HepG2 (cell line): ENCODE results near the gene DNAJC18. TPM values are rescaled to one million over a fixed set of nuclear protein-coding genes. Genes with fewer than 3 reads are reported as not detected.

Source experiments
- ARID4A ChIP-seq: sonication (generic); formaldehyde crosslinking; IDR thresholded peaks from 2 replicates; pipeline ENCODE4 v1.5.0; 2020; ENCODE audit warnings: mild to moderate bottlenecking, missing genetic modification reagents, borderline replicate concordance
- ATF1 ChIP-seq: IDR thresholded peaks from 2 replicates; pipeline ENCODE4 v1.6.1; 2016; ENCODE audit warnings: mild to moderate bottlenecking, control low read depth
- DR1 ChIP-seq: sonication (generic); formaldehyde crosslinking; IDR thresholded peaks from 2 replicates; pipeline ENCODE4 v1.8.0; 2021; ENCODE audit warnings: mild to moderate bottlenecking, missing genetic modification reagents, inconsistent platforms
- ELF1 ChIP-seq: sonication (generic); formaldehyde crosslinking; IDR thresholded peaks from 2 replicates; pipeline ENCODE4 v1.4.0; 2020; ENCODE audit warnings: missing genetic modification reagents
- EP300 ChIP-seq, 3 experiments: sonication (generic) in 1 of 3; formaldehyde crosslinking in 1 of 3; IDR thresholded peaks; 2 replicates each; pipeline versions ENCODE4 v1.5.1 to v1.6.1; 2011 to 2020; ENCODE audit warnings: low read depth in 2 of 3, low read length in 2 of 3, borderline replicate concordance in 1 of 3, improper control_type of control experiment in 1 of 3, mild to moderate bottlenecking in 1 of 3, missing genetic modification reagents in 1 of 3, moderate library complexity in 1 of 3
- HIC2 ChIP-seq: sonication (generic); formaldehyde crosslinking; IDR thresholded peaks from 2 replicates; pipeline ENCODE4 v1.9.0; 2022; ENCODE audit warnings: low read depth, missing genetic modification reagents
- NAIF1 ChIP-seq: sonication (generic); formaldehyde crosslinking; IDR thresholded peaks from 2 replicates; pipeline ENCODE4 v1.5.0; 2020; ENCODE audit warnings: mild to moderate bottlenecking, missing genetic modification reagents, borderline replicate concordance
- NFKB2 ChIP-seq: sonication (generic); formaldehyde crosslinking; IDR thresholded peaks from 2 replicates; pipeline ENCODE4 v1.4.0; 2020; ENCODE audit warnings: missing genetic modification reagents, borderline replicate concordance
- NONO ChIP-seq, 2 experiments: fragments of 450-650 bp in 1 of 2; sonication (generic) in 1 of 2; formaldehyde crosslinking in 1 of 2; IDR thresholded peaks in 1 of 2; conservative IDR thresholded peaks in 1 of 2; 2 replicates each; pipeline versions ENCODE4 v1.6.1 to v1.8.0; 2017 to 2022; ENCODE audit warnings: mild to moderate bottlenecking in 1 of 2, missing genetic modification reagents in 1 of 2, moderate library complexity in 1 of 2
- PAX8 ChIP-seq: sonication (generic); formaldehyde crosslinking; IDR thresholded peaks from 2 replicates; pipeline ENCODE4 v1.8.0; 2022; ENCODE audit warnings: mild to moderate bottlenecking, missing genetic modification reagents, borderline replicate concordance
- PHF8 ChIP-seq: sonication (generic); formaldehyde crosslinking; IDR thresholded peaks from 2 replicates; pipeline ENCODE4 v1.5.0; 2020; ENCODE audit warnings: missing genetic modification reagents
- RNF2 ChIP-seq: fragments of 450-650 bp; conservative IDR thresholded peaks from 2 replicates; pipeline ENCODE4 v1.6.1; 2016; ENCODE audit warnings: low read depth
- SALL1 ChIP-seq: sonication (generic); formaldehyde crosslinking; IDR thresholded peaks from 2 replicates; pipeline ENCODE4 v1.8.0; 2022; ENCODE audit warnings: mild to moderate bottlenecking, missing genetic modification reagents
- TCF7L2 ChIP-seq: IDR thresholded peaks from 2 replicates; pipeline ENCODE4 v1.6.1; 2011; ENCODE audit warnings: mild to moderate bottlenecking, low read depth, low read length, moderate library complexity
- XRCC5 ChIP-seq: fragments of 200-400 bp; formaldehyde crosslinking; optimal IDR thresholded peaks from 2 replicates; pipeline ENCODE3; 2017; ENCODE audit warnings: mild to moderate bottlenecking, low read length
- ZBTB25 ChIP-seq: IDR thresholded peaks from 2 replicates; pipeline ENCODE4 v1.6.1; 2018; ENCODE audit warnings: missing genetic modification reagents
- ZNF225 ChIP-seq: sonication (generic); formaldehyde crosslinking; IDR thresholded peaks from 2 replicates; pipeline ENCODE4 v1.4.0; 2020; ENCODE audit warnings: mild to moderate bottlenecking, missing genetic modification reagents
- ZNF468 ChIP-seq: sonication (generic); formaldehyde crosslinking; IDR thresholded peaks from 2 replicates; pipeline ENCODE4 v1.8.0; 2022; ENCODE audit warnings: mild to moderate bottlenecking, moderate library complexity, missing genetic modification reagents
- ZNF691 ChIP-seq: sonication (generic); formaldehyde crosslinking; IDR thresholded peaks from 2 replicates; pipeline ENCODE4 v1.4.0; 2020; ENCODE audit warnings: missing genetic modification reagents, low read depth, mild to moderate bottlenecking, borderline replicate concordance
- ZNF839 ChIP-seq: sonication (generic); formaldehyde crosslinking; IDR thresholded peaks from 2 replicates; pipeline ENCODE4 v1.4.0; 2020; ENCODE audit warnings: missing genetic modification reagents, mild to moderate bottlenecking, borderline replicate concordance
- polyA plus RNA-seq, 8 experiments: library from polyadenylated mRNA; depleted of rRNA in 3 of 8; stranded (reverse) in 7 of 8; unstranded in 1 of 8; fragments of >200 nt; fragmentation: Illumina TruSeq in 4 of 8; extraction: Trizol in 4 of 8; gene quantifications; 2 replicates each; pipeline versions ENCODE4 v1.2.1 to v1.2.3, GENCODE V29; 2011 to 2016; ENCODE audit warnings: low read depth in 4 of 8, missing spikeins in 1 of 8, mixed read lengths in 1 of 8; ENCODE audit not compliant: insufficient read depth in 1 of 8
- total RNA-seq, 5 experiments: library from RNA; depleted of rRNA; stranded (reverse); fragments of >200 nt; fragmentation: Illumina TruSeq; extraction: Trizol; gene quantifications; 2 replicates each; pipeline ENCODE4 v1.2.3, GENCODE V29; 2016; ENCODE audit warnings: low read depth in 1 of 5

Gene DNAJC18
- total and polyA plus RNA-seq, 2 of the 13 experiments (the other 11 are each of a cell fraction or from before 2014, with no cell fraction given), result 6.5 to 6.6 TPM

- TF ChIP-seq ARID4A (CRISPR knock-in tag), result peak; percentile 62; the same call in 1 of the 2 replicates
- no peak for TF ChIP-seq NONO (IDR thresholded peaks at IDR 0.05)
- TF ChIP-seq NONO (CRISPR knock-in tag; conservative IDR thresholded peaks at IDR 0.05), result peak; percentile 49; the same call in 1 of the 2 replicates
- no peak for TF ChIP-seq ZNF468
- no peak for TF ChIP-seq NFKB2 (CRISPR knock-in tag)
- TF ChIP-seq PAX8 (CRISPR knock-in tag), result no peak
- no peak for TF ChIP-seq TCF7L2
- TF ChIP-seq ELF1 (CRISPR knock-in tag), result peak; percentile 59; the same call in 1 of the 2 replicates
- peak; percentile 39; the same call in 1 of the 2 replicates for TF ChIP-seq ATF1 (CRISPR knock-in tag)
- TF ChIP-seq XRCC5, result peak; percentile 43
- TF ChIP-seq DR1 (CRISPR knock-in tag), result no peak
- TF ChIP-seq ZNF839, result no peak
- TF ChIP-seq EP300 (IDR thresholded peaks at IDR 0.05; ENCODE audit: low read depth in 2 of 2, low read length in 2 of 2), result peak in 1 of 2 experiments; percentile 24; a peak in 1 of 4 replicates
- no peak for TF ChIP-seq EP300 (CRISPR knock-in tag; IDR thresholded peaks at IDR 0.05; ENCODE audit: borderline replicate concordance)
- TF ChIP-seq SALL1 (CRISPR knock-in tag), result peak; percentile 71; the same call in 1 of the 2 replicates
- no peak for TF ChIP-seq NAIF1
- no peak for TF ChIP-seq ZBTB25 (CRISPR knock-in tag)
- 0 out of 2 replicates have a peak, but pooled peaks have one; percentile 29 for TF ChIP-seq ZNF225 (CRISPR knock-in tag)
- TF ChIP-seq HIC2 (CRISPR knock-in tag), result peak; percentile 90; the same call in 1 of the 2 replicates
- TF ChIP-seq PHF8, result no peak
- TF ChIP-seq ZNF691 (CRISPR knock-in tag), result no peak; the same call in 1 of the 2 replicates
- TF ChIP-seq RNF2, result no peak
Observed at GRCh38 chr5:139388198-139388821, 51.0 kb downstream of the DNAJC18 start (continued).
